HG02938 (cell line): ENCODE data around the gene AUTS2.
A peak's percentile ranks its signal among the peaks of the same experiment; 100 is the strongest.
"Not testable (repeated sequence)": the region's sequence is repeated elsewhere in the genome, so short reads cannot be mapped to it uniquely, and the experiment has no call there.

Experiments used
- ATAC-seq: cut with Tn5 transposase; IDR thresholded peaks from one replicate; pipeline ENCODE4 v1.9.1; 2021; ENCODE audit warnings: mild to moderate bottlenecking, moderate library complexity; ENCODE audit not compliant: unreplicated experiment

The AUTS2 gene

DNA sequence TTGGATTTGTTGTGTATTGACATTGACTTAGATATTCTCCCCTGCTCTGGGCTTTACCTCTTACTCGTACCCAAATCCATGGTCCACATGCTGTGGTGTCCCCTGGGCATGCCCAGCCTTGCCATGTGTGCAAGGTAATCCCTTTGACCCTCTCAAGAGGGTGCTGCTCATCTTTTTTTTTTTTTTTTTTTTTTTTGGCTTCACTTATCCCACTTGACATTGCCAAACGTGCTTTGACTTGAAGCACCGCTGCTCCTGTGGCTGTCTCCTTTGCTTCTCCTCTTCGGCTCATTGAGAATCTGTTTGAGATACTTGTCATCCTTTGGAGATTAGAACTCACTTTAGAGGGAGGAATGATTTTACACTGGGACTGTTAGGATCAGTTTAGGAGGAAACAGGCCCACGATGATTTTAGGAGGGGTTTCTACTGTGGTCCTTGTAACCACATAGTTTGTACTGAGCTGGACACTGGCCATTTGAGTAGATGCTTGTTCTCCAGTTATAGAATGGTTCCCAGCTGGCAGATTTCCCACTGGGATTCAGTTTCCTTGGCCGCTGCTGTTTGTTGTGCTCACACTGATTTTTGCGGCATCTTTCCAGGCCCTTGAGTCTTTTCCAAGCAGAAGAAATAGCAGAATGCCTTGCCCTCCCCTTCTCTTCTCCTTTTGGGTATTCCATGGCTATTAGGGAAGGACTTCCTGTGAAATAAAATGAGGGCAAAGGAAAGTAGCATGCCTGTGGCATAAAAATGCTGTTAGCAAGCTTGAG is 184.8 kb downstream of the AUTS2 start:
- ATAC-seq = no peak

- ATAC-seq = not testable (repeated sequence)
These were observed 187.9 kb downstream of the AUTS2 start for GRCh38 chr7:69786130-69786529.

DNA sequence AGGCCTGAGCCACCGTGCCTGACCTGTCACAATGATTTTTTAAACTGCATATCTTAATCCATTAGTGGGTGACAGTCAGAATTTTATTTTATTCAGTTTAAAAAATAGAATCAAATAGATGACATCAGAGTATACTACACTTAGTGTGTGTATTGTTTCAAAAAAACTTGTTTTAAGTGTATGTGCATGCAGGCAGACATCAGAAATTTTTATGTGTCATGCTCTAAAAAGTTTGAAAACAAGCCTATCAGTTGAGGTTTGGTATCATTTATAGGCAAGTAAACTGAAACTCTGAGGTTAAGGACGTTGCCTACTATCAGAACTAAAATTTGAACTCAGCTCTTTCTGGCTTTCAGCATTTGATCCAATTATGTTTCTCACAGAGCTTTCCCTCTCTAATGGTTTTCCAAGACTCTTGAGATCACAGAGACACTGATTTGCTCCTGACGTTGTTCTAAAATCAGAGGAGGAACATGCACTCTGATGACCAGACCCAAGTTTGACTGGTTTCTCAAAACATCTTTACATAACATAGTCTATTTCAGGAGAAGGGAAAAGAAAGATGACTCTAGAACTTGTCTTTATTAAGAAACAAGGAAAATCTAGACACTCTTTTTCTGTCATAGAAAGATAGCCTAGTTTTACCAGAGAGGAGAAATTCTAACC is 188.6 kb downstream of the AUTS2 start:
- no peak for ATAC-seq

- ATAC-seq = no peak
These were observed 189.6 kb downstream of the AUTS2 start for GRCh38 chr7:69787736-69788431.

DNA sequence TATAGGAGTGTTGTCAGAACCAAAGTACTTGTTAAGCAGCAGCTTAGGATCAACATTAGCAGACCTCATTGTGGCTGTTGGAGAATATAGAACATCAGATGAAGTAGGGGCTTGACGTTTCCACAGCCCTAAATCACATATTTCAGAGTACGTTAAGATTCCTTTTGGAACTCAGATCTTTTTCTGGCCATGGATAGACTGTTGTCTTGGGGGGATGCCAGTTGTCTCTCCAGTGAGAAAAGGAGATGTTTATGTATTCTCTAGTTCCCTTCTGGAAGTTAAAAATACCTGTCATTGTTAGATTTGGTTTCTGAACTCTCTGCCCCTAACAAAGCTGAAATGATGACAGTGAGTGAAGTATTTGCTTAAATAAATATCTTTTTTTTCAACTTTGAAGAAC is 191.3 kb downstream of the AUTS2 start:
- ATAC-seq = no peak

GRCh38 chr7:69790977-69791724 is 192.9 kb downstream of the AUTS2 start:
- no peak for ATAC-seq

- ATAC-seq = no peak
These were observed 193.5 kb downstream of the AUTS2 start for GRCh38 chr7:69791739-69792138.

GRCh38 chr7:69795932-69796331 is 197.7 kb downstream of the AUTS2 start:
- ATAC-seq = no peak

GRCh38 chr7:69796416-69796815 is 198.1 kb downstream of the AUTS2 start:
- no peak for ATAC-seq

GRCh38 chr7:69799048-69799697 is 200.9 kb downstream of the AUTS2 start:
- no peak for ATAC-seq

DNA sequence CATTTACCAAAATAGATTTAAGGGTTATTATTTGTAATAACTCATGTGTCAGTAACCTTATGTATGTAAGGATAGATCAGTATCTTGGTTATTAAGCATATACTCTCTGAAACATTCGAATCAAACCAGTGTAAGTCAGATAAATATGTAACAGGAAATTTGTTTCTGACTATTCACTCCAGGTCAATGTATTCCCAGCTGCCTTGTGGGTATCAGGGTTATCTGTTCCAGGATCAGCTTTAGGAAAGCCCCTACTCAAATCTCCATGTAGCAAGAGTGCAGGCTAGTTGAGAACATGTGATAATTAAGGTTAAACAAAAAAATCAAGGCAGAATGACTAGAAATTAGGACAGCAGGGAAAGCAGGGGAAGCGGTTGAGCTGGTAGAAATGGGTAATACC is 201.7 kb downstream of the AUTS2 start:
- ATAC-seq = no peak

GRCh38 chr7:69800495-69800894 is 202.2 kb downstream of the AUTS2 start:
- no peak for ATAC-seq

DNA sequence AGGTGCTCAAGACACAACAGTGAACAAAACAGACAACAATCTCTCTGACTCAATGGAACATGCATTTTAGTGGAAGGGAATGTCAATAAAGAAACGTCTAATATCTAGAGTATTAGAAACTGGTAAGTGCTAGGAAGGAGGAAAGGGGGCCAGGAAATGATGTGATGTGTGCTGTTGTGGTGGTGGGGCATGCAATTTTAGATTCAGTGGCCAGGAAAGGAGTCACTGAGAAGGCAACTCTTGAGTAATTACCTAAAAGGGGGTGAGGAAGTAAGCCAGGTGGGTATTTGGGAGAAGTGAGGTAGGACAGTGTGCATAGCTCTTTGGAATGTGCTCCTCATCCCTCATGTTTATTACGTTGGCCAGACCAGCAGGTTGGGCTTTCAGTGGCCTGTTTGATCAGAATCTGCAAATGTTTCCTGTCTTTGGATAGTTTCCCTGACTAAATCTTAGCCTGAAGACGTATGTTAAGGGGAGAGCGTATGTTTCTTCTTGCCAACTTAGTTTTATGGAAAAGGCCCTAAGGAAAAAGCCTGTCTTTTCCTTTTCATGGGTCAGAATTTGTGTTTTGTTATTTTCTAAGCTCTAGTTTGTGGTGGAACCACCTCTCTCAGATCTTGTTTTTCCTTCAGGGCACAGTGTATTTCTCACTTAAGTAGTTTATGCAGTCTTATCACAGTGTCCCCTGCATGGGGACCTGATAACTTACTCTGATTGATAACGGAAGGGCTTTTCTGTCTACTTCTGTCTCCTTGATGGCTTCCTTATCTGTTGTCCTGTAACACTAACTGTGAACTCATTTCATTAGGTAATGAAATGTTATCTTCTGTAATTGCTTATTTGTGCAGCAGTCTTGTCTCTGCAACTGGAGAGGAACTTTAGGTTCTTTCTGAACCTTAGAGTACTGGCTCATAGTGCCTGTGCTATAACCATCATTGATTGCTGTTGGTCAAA is 203.7 kb downstream of the AUTS2 start:
- no peak for ATAC-seq

DNA sequence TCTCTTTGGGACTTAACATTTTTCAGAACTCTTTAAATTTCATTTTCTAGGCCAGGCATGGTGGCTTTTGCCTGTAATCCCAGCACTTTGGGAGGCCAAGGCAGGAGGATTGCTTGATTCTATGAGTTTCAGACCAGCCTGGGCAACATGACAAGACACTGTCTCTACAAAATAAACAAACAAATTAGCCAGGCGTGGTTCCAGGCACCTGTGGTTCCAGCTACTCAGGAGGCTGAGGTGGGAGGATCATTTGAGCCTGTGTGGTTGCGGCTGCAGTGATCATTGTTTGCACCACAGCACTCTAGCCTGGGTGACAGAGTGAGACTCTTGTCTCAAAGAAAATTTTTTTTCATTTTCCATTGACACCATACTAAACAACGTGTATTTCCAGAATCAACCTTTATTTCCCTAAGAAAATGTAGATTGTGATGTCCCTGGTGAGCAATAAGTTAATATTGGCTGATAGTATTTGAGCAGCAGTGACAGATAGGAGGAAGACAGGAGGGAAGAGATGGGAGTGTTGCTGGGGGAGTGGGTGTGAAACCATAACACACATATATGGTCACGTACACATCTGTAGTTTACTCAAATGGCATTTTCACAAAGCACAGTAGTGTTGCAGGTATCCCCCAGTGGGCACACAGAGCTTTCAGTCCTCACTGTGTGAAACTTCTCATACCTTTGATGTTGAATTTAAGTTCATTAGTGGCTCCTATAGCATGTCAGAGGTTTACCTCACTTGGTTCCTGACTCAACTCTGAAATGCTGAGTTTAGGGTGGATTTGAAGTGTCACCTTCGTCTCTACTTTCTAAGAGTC is 205.6 kb downstream of the AUTS2 start:
- peak; percentile 93 for ATAC-seq

GRCh38 chr7:69804962-69805361 is 206.7 kb downstream of the AUTS2 start:
- ATAC-seq = no peak

GRCh38 chr7:69808391-69808790 is 210.1 kb downstream of the AUTS2 start:
- no peak for ATAC-seq

GRCh38 chr7:69811476-69812308 is 213.4 kb downstream of the AUTS2 start:
- ATAC-seq = no peak

- no peak for ATAC-seq
These were observed 214.5 kb downstream of the AUTS2 start for GRCh38 chr7:69812756-69813155.
